ENCODE measurements around the gene ADGRB3.
"Not testable (repeated sequence)": the region's sequence is repeated elsewhere in the genome, so short reads cannot be mapped to it uniquely, and the experiment has no call there.

Gene ADGRB3

GRCh38 chr6:69121461-69122406 lies 486.7 kb downstream of the ADGRB3 start:
- DNase-seq (ENCODE audit: low read depth): not testable (repeated sequence)

- no peak for DNase-seq (ENCODE audit: low read depth)
These were observed 487.3 kb downstream of the ADGRB3 start for GRCh38 chr6:69122407-69122773.

GRCh38 chr6:69128411-69128810 lies 493.3 kb downstream of the ADGRB3 start:
- peak; percentile 4 for DNase-seq (ENCODE audit: low read depth)

GRCh38 chr6:69129046-69129445 lies 494.0 kb downstream of the ADGRB3 start:
- peak; percentile 23 for DNase-seq (ENCODE audit: low read depth)

GRCh38 chr6:69135927-69136326 lies 500.8 kb downstream of the ADGRB3 start:
- no peak for DNase-seq (ENCODE audit: low read depth)

- DNase-seq (ENCODE audit: low read depth): no peak
These were observed 503.1 kb downstream of the ADGRB3 start for GRCh38 chr6:69138148-69138547.

GRCh38 chr6:69138893-69139494 lies 503.9 kb downstream of the ADGRB3 start:
- DNase-seq (ENCODE audit: low read depth): peak; percentile 17

- no peak for DNase-seq (ENCODE audit: low read depth)
These were observed 510.0 kb downstream of the ADGRB3 start for GRCh38 chr6:69145062-69145461.

GRCh38 chr6:69146385-69146784 lies 511.3 kb downstream of the ADGRB3 start:
- DNase-seq (ENCODE audit: low read depth): no peak

- peak; percentile 7 for DNase-seq (ENCODE audit: low read depth)
These were observed 520.4 kb downstream of the ADGRB3 start for GRCh38 chr6:69155467-69155866.

GRCh38 chr6:69162811-69163210 lies 527.7 kb downstream of the ADGRB3 start:
- no peak for DNase-seq (ENCODE audit: low read depth)

- DNase-seq (ENCODE audit: low read depth): peak; percentile 4
These were observed 529.6 kb downstream of the ADGRB3 start for GRCh38 chr6:69164564-69165229.

GRCh38 chr6:69179681-69180080 lies 544.6 kb downstream of the ADGRB3 start:
- peak; percentile 15 for DNase-seq (ENCODE audit: low read depth)

- no peak for DNase-seq (ENCODE audit: low read depth)
These were observed 545.4 kb downstream of the ADGRB3 start for GRCh38 chr6:69180361-69181067.

- no peak for DNase-seq (ENCODE audit: low read depth)
These were observed 546.9 kb downstream of the ADGRB3 start for GRCh38 chr6:69181964-69182363.

GRCh38 chr6:69185276-69185675 lies 550.2 kb downstream of the ADGRB3 start:
- no peak for DNase-seq (ENCODE audit: low read depth)

GRCh38 chr6:69202768-69203167 lies 567.7 kb downstream of the ADGRB3 start:
- DNase-seq (ENCODE audit: low read depth): no peak

GRCh38 chr6:69216127-69216526 lies 581.0 kb downstream of the ADGRB3 start:
- DNase-seq (ENCODE audit: low read depth): no peak

- DNase-seq (ENCODE audit: low read depth): no peak
These were observed 582.3 kb downstream of the ADGRB3 start for GRCh38 chr6:69217343-69217742.

GRCh38 chr6:69220375-69220774 lies 585.3 kb downstream of the ADGRB3 start:
- no peak for DNase-seq (ENCODE audit: low read depth)

GRCh38 chr6:69232008-69232407 lies 596.9 kb downstream of the ADGRB3 start:
- no peak for DNase-seq (ENCODE audit: low read depth)

GRCh38 chr6:69232496-69232895 lies 597.4 kb downstream of the ADGRB3 start:
- DNase-seq (ENCODE audit: low read depth): no peak
